Liver (tissue), 3 donors: ENCODE data around the gene ENG.

Experiments used
- CTCF ChIP-seq: fragments of 150-350 bp; IDR thresholded peaks from 2 replicates; pipeline ENCODE4 v1.5.1; 2017; ENCODE audit warnings: improper control_type of control experiment, low read depth, low read length; ENCODE audit not compliant: missing input control
- REST ChIP-seq: IDR thresholded peaks from 2 replicates; pipeline ENCODE4 v1.6.1; 2016; ENCODE audit warnings: antibody characterized with exemption, mild to moderate bottlenecking
- SP1 ChIP-seq: IDR thresholded peaks from 2 replicates; pipeline ENCODE4 v1.6.1; 2018; ENCODE audit warnings: antibody characterized with exemption, mild to moderate bottlenecking
- TAF1 ChIP-seq: conservative IDR thresholded peaks from 2 replicates; pipeline ENCODE4 v1.6.1; 2016; ENCODE audit warnings: antibody characterized with exemption, mild to moderate bottlenecking
- donor health status: healthy.
- donor health status: healthy.

GRCh38 chr9:127847833-127848755 lies 6.4 kb downstream of the ENG start:
- TF ChIP-seq TAF1: no peak
- no peak for TF ChIP-seq REST
- no peak for TF ChIP-seq CTCF
- TF ChIP-seq SP1: no peak
